Mucosa of rectum (tissue), 2 donors: ENCODE measurements around the gene SYCN.

Source experiments
- H3K27ac ChIP-seq, 2 donors: one replicate each; pipeline ENCODE4 v1.7.0; 2013; ENCODE audit warnings: inconsistent platforms in 2 of 2, low read depth in 2 of 2, low read length in 2 of 2
- H3K27me3 ChIP-seq, 2 donors: one replicate each; pipeline ENCODE4 v1.7.0; 2013; ENCODE audit warnings: low read length in 2 of 2; ENCODE audit not compliant: control insufficient read depth in 2 of 2, insufficient read depth in 2 of 2
- H3K36me3 ChIP-seq, 2 donors: one replicate each; pipeline ENCODE4 v1.7.0; 2013; ENCODE audit warnings: low read length in 2 of 2; ENCODE audit not compliant: control insufficient read depth in 2 of 2, insufficient read depth in 2 of 2
- H3K4me1 ChIP-seq, 2 donors: one replicate each; pipeline ENCODE4 v1.7.0; 2013; ENCODE audit warnings: low read length in 2 of 2, mild to moderate bottlenecking in 1 of 2; ENCODE audit not compliant: control insufficient read depth in 2 of 2, insufficient read depth in 2 of 2
- H3K4me3 ChIP-seq, 2 donors: one replicate each; pipeline ENCODE4 v1.7.0; 2013; ENCODE audit warnings: low read length in 2 of 2
- H3K9ac ChIP-seq, 2 donors: one replicate each; pipeline ENCODE4 v1.7.0; 2013; ENCODE audit warnings: low read length in 2 of 2, low read depth in 1 of 2, mild to moderate bottlenecking in 1 of 2
- H3K9me3 ChIP-seq, 2 donors: one replicate each; pipeline ENCODE4 v1.7.0; 2013; ENCODE audit warnings: low read length in 2 of 2; ENCODE audit not compliant: control insufficient read depth in 2 of 2
- donor health status: healthy.
- donor health status: Normal muscosa, but diverticular disease.

Gene SYCN

GRCh38 chr19:39180749-39181148, 23.3 kb downstream of the SYCN start:
- Histone ChIP-seq H3K27me3 (no peaks in the 10 kb centered on the region), H3K4me1 (no peaks in the 10 kb centered on the region), H3K36me3 (peaks cover 19 to 24% of the 10 kb centered on the region in 2 donors), H3K9ac (no peak overlapping the region), H3K9me3 (no peaks in the 10 kb centered on the region), H3K27ac (no peak overlapping the region), H3K4me3 (no peak overlapping the region)

- no peaks in the 10 kb centered on the region for H3K9me3 ChIP-seq
- no peaks in the 10 kb centered on the region for H3K4me1 ChIP-seq
- H3K4me3 ChIP-seq = no peak overlapping the region
- no peak overlapping the region for H3K27ac ChIP-seq
- H3K36me3 ChIP-seq = peaks cover 23 to 27% of the 10 kb centered on the region in 2 donors
- H3K9ac ChIP-seq = no peak overlapping the region
- H3K27me3 ChIP-seq = no peaks in the 10 kb centered on the region
Observed at GRCh38 chr19:39179754-39180153, 24.3 kb downstream of the SYCN start.

GRCh38 chr19:39178296-39179006, 25.6 kb downstream of the SYCN start:
- Histone ChIP-seq H3K9ac (no peak overlapping the region), H3K27me3 (no peaks in the 10 kb centered on the region), H3K4me1 (no peaks in the 10 kb centered on the region), H3K9me3 (no peaks in the 10 kb centered on the region), H3K36me3 (peaks cover 31 to 36% of the 10 kb centered on the region in 2 donors), H3K27ac (no peak overlapping the region), H3K4me3 (no peak overlapping the region)

DNA sequence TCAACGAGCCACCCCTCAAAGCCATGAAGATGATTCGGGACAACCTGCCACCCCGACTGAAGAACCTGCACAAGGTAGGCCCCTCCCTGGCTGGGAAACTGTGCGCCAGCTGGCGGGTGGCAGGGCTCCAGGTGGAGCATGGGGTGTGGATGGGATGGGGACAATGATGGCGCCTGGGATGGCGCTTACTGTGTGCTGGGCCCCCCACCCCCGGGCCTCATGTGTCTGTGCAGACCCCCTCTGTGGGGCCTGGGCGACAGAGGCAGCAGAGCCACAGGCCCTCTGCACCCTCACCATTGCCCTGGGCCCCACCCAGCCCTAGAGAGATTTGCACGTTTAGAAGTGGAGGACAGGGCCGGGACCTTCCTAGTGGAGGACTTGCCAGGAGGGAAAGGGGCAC, 26.3 kb downstream of the SYCN start:
- Histone ChIP-seq H3K27ac (no peak overlapping the region), H3K27me3 (no peaks in the 10 kb centered on the region), H3K9me3 (no peaks in the 10 kb centered on the region), H3K9ac (no peak overlapping the region), H3K4me3 (no peak overlapping the region), H3K36me3 (peaks cover 32 to 36% of the 10 kb centered on the region in 2 donors), H3K4me1 (no peaks in the 10 kb centered on the region)

GRCh38 chr19:39177110-39177699, 26.9 kb downstream of the SYCN start:
- Histone ChIP-seq H3K27ac (no peak overlapping the region), H3K9ac (no peak overlapping the region), H3K9me3 (no peaks in the 10 kb centered on the region), H3K27me3 (no peaks in the 10 kb centered on the region), H3K4me3 (no peak overlapping the region), H3K36me3 (peaks cover 35 to 41% of the 10 kb centered on the region in 2 donors), H3K4me1 (no peaks in the 10 kb centered on the region)

DNA sequence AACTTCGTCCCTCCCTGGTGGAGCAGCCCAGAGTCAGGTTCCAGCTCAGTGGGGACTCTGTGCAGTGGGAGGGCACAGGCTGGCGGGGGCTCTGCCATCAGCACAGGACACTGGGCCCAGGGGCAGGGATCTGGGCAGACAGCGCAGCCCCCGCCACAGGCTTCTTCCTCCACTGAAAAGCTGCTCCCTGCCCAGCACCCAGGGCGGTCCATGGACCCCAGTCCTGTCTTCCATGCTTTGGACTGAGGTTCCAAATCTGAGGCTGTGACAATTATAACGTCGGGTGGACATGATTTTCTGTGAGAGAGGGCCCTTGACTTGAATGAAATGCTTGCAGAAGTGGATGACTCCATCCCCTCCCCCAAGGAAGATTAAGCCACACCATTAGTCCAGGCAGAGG, 28.5 kb downstream of the SYCN start:
- Histone ChIP-seq H3K36me3 (peaks cover 40 to 49% of the 10 kb centered on the region in 2 donors), H3K27ac (no peak overlapping the region), H3K4me3 (no peak overlapping the region), H3K4me1 (no peaks in the 10 kb centered on the region), H3K9me3 (no peaks in the 10 kb centered on the region), H3K9ac (no peak overlapping the region), H3K27me3 (no peaks in the 10 kb centered on the region)

- Histone ChIP-seq H3K27ac (no peak overlapping the region), H3K27me3 (no peaks in the 10 kb centered on the region), H3K36me3 (peaks cover 41 to 52% of the 10 kb centered on the region in 2 donors)
Observed at GRCh38 chr19:39174558-39175544, 29.2 kb downstream of the SYCN start.

GRCh38 chr19:39174142-39174541, 29.9 kb downstream of the SYCN start:
- Histone ChIP-seq H3K4me3 (no peak overlapping the region), H3K36me3 (peaks cover 39 to 52% of the 10 kb centered on the region in 2 donors), H3K27me3 (no peaks in the 10 kb centered on the region), H3K4me1 (no peaks in the 10 kb centered on the region), H3K9ac (no peak overlapping the region), H3K27ac (no peak overlapping the region), H3K9me3 (no peaks in the 10 kb centered on the region)

More at GRCh38 chr19:39174558-39175544, 29.2 kb downstream of the SYCN start:
- Histone ChIP-seq H3K9me3 (no peaks in the 10 kb centered on the region), H3K4me3 (no peak overlapping the region), H3K9ac (no peak overlapping the region), H3K4me1 (no peaks in the 10 kb centered on the region)

GRCh38 chr19:39173502-39173991, 30.5 kb downstream of the SYCN start:
- H3K36me3 ChIP-seq = peaks cover 42 to 52% of the 10 kb centered on the region in 2 donors

More at GRCh38 chr19:39173502-39173991, 30.5 kb downstream of the SYCN start:
- no peak overlapping the region for H3K27ac ChIP-seq
- H3K4me1 ChIP-seq = no peaks in the 10 kb centered on the region
- H3K27me3 ChIP-seq = no peaks in the 10 kb centered on the region
- H3K4me3 ChIP-seq = no peak overlapping the region
- H3K9me3 ChIP-seq = no peaks in the 10 kb centered on the region
- H3K9ac ChIP-seq = no peak overlapping the region
